Measurements from ENCODE around the gene ERN1.

The ERN1 gene

GRCh38 chr17:64040206-64040605, 89.7 kb downstream of the ERN1 start:
- Histone ChIP-seq H3K4me1 (ENCODE audit: control insufficient read depth in 1 of 2, insufficient read depth in 2 of 2, low read length in 2 of 2) (no peaks in the 10 kb centered on the region), H2AFZ (ENCODE audit: insufficient read depth, low read length, poor library complexity) (no peak overlapping the region), H3K4ac (ENCODE audit: low read depth, low read length) (no peak overlapping the region), H3K36me3 (ENCODE audit: control insufficient read depth in 1 of 2, insufficient read depth in 2 of 2, low read length in 2 of 2) (peaks cover 29 to 30% of the 10 kb centered on the region in 2 experiments), H3K27ac (ENCODE audit: low read depth, low read length) (no peak overlapping the region), H3K79me2 (ENCODE audit: control insufficient read depth, insufficient read depth, low read length, poor library complexity) (no peaks in the 10 kb centered on the region), H3K9ac (ENCODE audit: low read length) (no peak overlapping the region), H3K9me3 (ENCODE audit: insufficient read depth, low read depth, low read length) (no peaks in the 10 kb centered on the region), H2AK5ac (ENCODE audit: low read length) (no peak overlapping the region), H3K14ac (ENCODE audit: low read length) (no peak overlapping the region), H3K18ac (ENCODE audit: low read length) (no peak overlapping the region), H4K91ac (ENCODE audit: low read depth, low read length) (no peak overlapping the region), H4K8ac (ENCODE audit: low read depth, low read length) (no peak overlapping the region), H2BK12ac (ENCODE audit: low read length) (no peak overlapping the region), H3K23ac (ENCODE audit: low read length) (no peak overlapping the region), H2BK120ac (ENCODE audit: insufficient read depth, low read length, poor library complexity) (no peak overlapping the region), H4K12ac (ENCODE audit: low read depth, low read length) (no peak overlapping the region), H2BK5ac (ENCODE audit: low read depth, low read length, poor library complexity) (no peak overlapping the region), H3K4me2 (ENCODE audit: low read length) (no peak overlapping the region), H3K79me1 (ENCODE audit: low read length) (no peaks in the 10 kb centered on the region), H3K4me3 (ENCODE audit: low read depth, low read length) (no peak overlapping the region), H3K27me3 (ENCODE audit: insufficient read depth, low read length) (no peaks in the 10 kb centered on the region)
- no CpG with 5 or more reads among the region's 6 CpGs for WGBS (ENCODE audit: extremely low coverage, insufficient coverage, insufficient read length)
- no peak for DNase-seq

DNA sequence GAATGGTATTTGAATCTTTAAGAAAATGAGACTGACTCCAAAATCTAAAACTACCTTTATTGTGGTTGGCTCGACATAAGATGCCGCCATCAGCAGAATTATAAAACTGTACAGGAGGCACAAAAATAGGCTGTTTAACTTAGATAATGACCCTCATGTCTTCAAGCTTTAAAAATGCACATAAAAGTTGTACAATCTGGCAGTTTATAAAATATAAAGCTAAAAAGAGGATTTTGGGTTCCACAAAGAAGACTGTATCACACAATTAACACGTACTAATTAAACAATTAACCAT, 90.9 kb downstream of the ERN1 start:
- no peak overlapping the region for H3K9ac ChIP-seq (ENCODE audit: low read length)
- no peak overlapping the region for H4K8ac ChIP-seq (ENCODE audit: low read depth, low read length)
- DNase-seq, result no peak
- no peaks in the 10 kb centered on the region for H3K79me2 ChIP-seq (ENCODE audit: control insufficient read depth, insufficient read depth, low read length, poor library complexity)
- no peak overlapping the region for H2AK5ac ChIP-seq (ENCODE audit: low read length)
- no peak overlapping the region for H2BK12ac ChIP-seq (ENCODE audit: low read length)
- H2AFZ ChIP-seq (ENCODE audit: insufficient read depth, low read length, poor library complexity), result no peak overlapping the region
- H3K18ac ChIP-seq (ENCODE audit: low read length), result no peak overlapping the region
- no peak overlapping the region for H3K4ac ChIP-seq (ENCODE audit: low read depth, low read length)
- no peaks in the 10 kb centered on the region for H3K79me1 ChIP-seq (ENCODE audit: low read length)
- peaks cover 21 to 22% of the 10 kb centered on the region in 2 experiments for H3K36me3 ChIP-seq (ENCODE audit: control insufficient read depth in 1 of 2, insufficient read depth in 2 of 2, low read length in 2 of 2)
- no CpG with 5 or more reads among the region's 3 CpGs for WGBS (ENCODE audit: extremely low coverage, insufficient coverage, insufficient read length)
- H3K14ac ChIP-seq (ENCODE audit: low read length), result no peak overlapping the region
- no peak overlapping the region for H4K12ac ChIP-seq (ENCODE audit: low read depth, low read length)
- no peaks in the 10 kb centered on the region for H3K9me3 ChIP-seq (ENCODE audit: insufficient read depth, low read depth, low read length)
- no peak overlapping the region for H2BK5ac ChIP-seq (ENCODE audit: low read depth, low read length, poor library complexity)
- no peak overlapping the region for H3K23ac ChIP-seq (ENCODE audit: low read length)
- no peaks in the 10 kb centered on the region for H3K4me1 ChIP-seq (ENCODE audit: control insufficient read depth in 1 of 2, insufficient read depth in 2 of 2, low read length in 2 of 2)
- H2BK120ac ChIP-seq (ENCODE audit: insufficient read depth, low read length, poor library complexity), result no peak overlapping the region
- H4K91ac ChIP-seq (ENCODE audit: low read depth, low read length), result no peak overlapping the region
- no peak overlapping the region for H3K27ac ChIP-seq (ENCODE audit: low read depth, low read length)
- H3K27me3 ChIP-seq (ENCODE audit: insufficient read depth, low read length), result no peaks in the 10 kb centered on the region
- H3K4me3 ChIP-seq (ENCODE audit: low read depth, low read length), result no peak overlapping the region
- no peak overlapping the region for H3K4me2 ChIP-seq (ENCODE audit: low read length)

GRCh38 chr17:64038331-64039105, 91.4 kb downstream of the ERN1 start:
- Histone ChIP-seq H3K36me3 (ENCODE audit: control insufficient read depth in 1 of 2, insufficient read depth in 2 of 2, low read length in 2 of 2) (peaks cover 15 to 17% of the 10 kb centered on the region in 2 experiments), H2BK120ac (ENCODE audit: insufficient read depth, low read length, poor library complexity) (no peak overlapping the region), H3K18ac (ENCODE audit: low read length) (no peak overlapping the region), H4K8ac (ENCODE audit: low read depth, low read length) (no peak overlapping the region), H3K27ac (ENCODE audit: low read depth, low read length) (no peak overlapping the region), H3K14ac (ENCODE audit: low read length) (no peak overlapping the region), H3K27me3 (ENCODE audit: insufficient read depth, low read length) (no peaks in the 10 kb centered on the region), H2BK5ac (ENCODE audit: low read depth, low read length, poor library complexity) (no peak overlapping the region), H3K4me1 (ENCODE audit: control insufficient read depth in 1 of 2, insufficient read depth in 2 of 2, low read length in 2 of 2) (no peaks in the 10 kb centered on the region), H4K12ac (ENCODE audit: low read depth, low read length) (no peak overlapping the region), H2BK12ac (ENCODE audit: low read length) (no peak overlapping the region), H2AFZ (ENCODE audit: insufficient read depth, low read length, poor library complexity) (no peak overlapping the region), H4K91ac (ENCODE audit: low read depth, low read length) (no peak overlapping the region), H3K79me2 (ENCODE audit: control insufficient read depth, insufficient read depth, low read length, poor library complexity) (no peaks in the 10 kb centered on the region), H3K4me3 (ENCODE audit: low read depth, low read length) (no peak overlapping the region), H3K4me2 (ENCODE audit: low read length) (no peak overlapping the region), H3K9ac (ENCODE audit: low read length) (no peak overlapping the region), H3K79me1 (ENCODE audit: low read length) (no peaks in the 10 kb centered on the region), H3K4ac (ENCODE audit: low read depth, low read length) (no peak overlapping the region), H2AK5ac (ENCODE audit: low read length) (no peak overlapping the region), H3K9me3 (ENCODE audit: insufficient read depth, low read depth, low read length) (no peaks in the 10 kb centered on the region), H3K23ac (ENCODE audit: low read length) (no peak overlapping the region)
- DNase-seq, result no peak
- WGBS (ENCODE audit: extremely low coverage, insufficient coverage, insufficient read length), result no CpG with 5 or more reads among the region's 16 CpGs

DNA sequence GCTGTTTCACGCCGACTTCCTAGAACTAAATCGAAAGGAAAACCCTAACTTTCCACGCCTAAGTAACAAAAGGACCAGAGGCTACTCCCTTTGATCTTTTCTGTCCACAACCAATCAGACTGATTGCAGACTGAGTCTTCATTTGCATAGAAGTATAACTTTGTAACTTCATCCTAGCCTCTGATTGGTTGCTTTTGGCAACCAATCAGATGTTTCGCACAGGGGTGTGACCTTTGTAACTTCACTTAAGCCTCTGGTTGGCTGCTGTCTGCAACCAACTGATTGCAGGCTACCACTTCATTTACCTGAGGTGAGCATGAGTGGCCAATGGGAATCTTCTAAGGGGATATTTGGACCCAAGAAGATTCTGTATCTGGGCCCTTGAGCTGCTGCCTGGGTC, 92.1 kb downstream of the ERN1 start:
- H2BK12ac ChIP-seq (ENCODE audit: low read length), result no peak overlapping the region
- H3K9ac ChIP-seq (ENCODE audit: low read length), result no peak overlapping the region
- no peak overlapping the region for H2BK5ac ChIP-seq (ENCODE audit: low read depth, low read length, poor library complexity)
- no peak overlapping the region for H4K91ac ChIP-seq (ENCODE audit: low read depth, low read length)
- no peak overlapping the region for H3K4me3 ChIP-seq (ENCODE audit: low read depth, low read length)
- H3K14ac ChIP-seq (ENCODE audit: low read length), result no peak overlapping the region
- no peak overlapping the region for H3K27ac ChIP-seq (ENCODE audit: low read depth, low read length)
- no peak overlapping the region for H3K23ac ChIP-seq (ENCODE audit: low read length)
- H2BK120ac ChIP-seq (ENCODE audit: insufficient read depth, low read length, poor library complexity), result no peak overlapping the region
- H4K12ac ChIP-seq (ENCODE audit: low read depth, low read length), result no peak overlapping the region
- DNase-seq, result no peak
- H3K4ac ChIP-seq (ENCODE audit: low read depth, low read length), result no peak overlapping the region
- H3K4me1 ChIP-seq (ENCODE audit: control insufficient read depth in 1 of 2, insufficient read depth in 2 of 2, low read length in 2 of 2), result no peaks in the 10 kb centered on the region
- H3K18ac ChIP-seq (ENCODE audit: low read length), result no peak overlapping the region
- H2AFZ ChIP-seq (ENCODE audit: insufficient read depth, low read length, poor library complexity), result no peak overlapping the region
- H3K27me3 ChIP-seq (ENCODE audit: insufficient read depth, low read length), result no peaks in the 10 kb centered on the region
- WGBS (ENCODE audit: extremely low coverage, insufficient coverage, insufficient read length), result no CpG with 5 or more reads among the region's 5 CpGs
- H2AK5ac ChIP-seq (ENCODE audit: low read length), result no peak overlapping the region
- no peaks in the 10 kb centered on the region for H3K79me2 ChIP-seq (ENCODE audit: control insufficient read depth, insufficient read depth, low read length, poor library complexity)
- H4K8ac ChIP-seq (ENCODE audit: low read depth, low read length), result no peak overlapping the region
- no peaks in the 10 kb centered on the region for H3K79me1 ChIP-seq (ENCODE audit: low read length)
- peaks cover 8 to 10% of the 10 kb centered on the region in 2 experiments for H3K36me3 ChIP-seq (ENCODE audit: control insufficient read depth in 1 of 2, insufficient read depth in 2 of 2, low read length in 2 of 2)
- H3K9me3 ChIP-seq (ENCODE audit: insufficient read depth, low read depth, low read length), result no peaks in the 10 kb centered on the region
- no peak overlapping the region for H3K4me2 ChIP-seq (ENCODE audit: low read length)
